ENCODE results near the gene ZDHHC11B.
"Not testable (repeated sequence)": the region's sequence is repeated elsewhere in the genome, so short reads cannot be mapped to it uniquely, and the experiment has no call there.

ZDHHC11B gene

GRCh38 chr5:685262-686171, 99.0 kb downstream of the ZDHHC11B start:
- DNase-seq (ENCODE audit: low read depth): no peak

DNA sequence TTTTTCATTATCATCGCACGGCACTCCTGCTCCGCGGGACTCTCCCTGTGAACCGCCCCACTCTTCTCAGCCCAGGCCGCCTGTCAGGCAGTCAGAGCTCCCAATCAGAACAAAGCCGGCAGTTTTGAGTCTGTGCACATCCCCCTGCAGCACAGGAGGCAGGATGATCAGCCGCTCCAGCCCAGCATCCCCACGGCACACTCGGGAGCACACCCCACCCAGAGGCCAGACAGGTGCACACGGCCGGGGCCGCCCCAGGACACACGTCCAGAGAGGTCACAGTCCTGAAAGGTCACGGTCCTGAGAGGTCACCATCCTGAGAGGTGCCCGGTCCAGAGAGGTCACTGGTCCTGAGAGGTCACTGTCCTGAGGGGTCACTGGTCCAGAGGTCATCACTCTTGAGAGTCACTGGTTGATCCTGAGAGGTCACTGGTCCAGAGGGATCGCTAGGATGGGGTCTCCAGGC, 99.7 kb downstream of the ZDHHC11B start:
- DNase-seq (ENCODE audit: low read depth): no peak

DNA sequence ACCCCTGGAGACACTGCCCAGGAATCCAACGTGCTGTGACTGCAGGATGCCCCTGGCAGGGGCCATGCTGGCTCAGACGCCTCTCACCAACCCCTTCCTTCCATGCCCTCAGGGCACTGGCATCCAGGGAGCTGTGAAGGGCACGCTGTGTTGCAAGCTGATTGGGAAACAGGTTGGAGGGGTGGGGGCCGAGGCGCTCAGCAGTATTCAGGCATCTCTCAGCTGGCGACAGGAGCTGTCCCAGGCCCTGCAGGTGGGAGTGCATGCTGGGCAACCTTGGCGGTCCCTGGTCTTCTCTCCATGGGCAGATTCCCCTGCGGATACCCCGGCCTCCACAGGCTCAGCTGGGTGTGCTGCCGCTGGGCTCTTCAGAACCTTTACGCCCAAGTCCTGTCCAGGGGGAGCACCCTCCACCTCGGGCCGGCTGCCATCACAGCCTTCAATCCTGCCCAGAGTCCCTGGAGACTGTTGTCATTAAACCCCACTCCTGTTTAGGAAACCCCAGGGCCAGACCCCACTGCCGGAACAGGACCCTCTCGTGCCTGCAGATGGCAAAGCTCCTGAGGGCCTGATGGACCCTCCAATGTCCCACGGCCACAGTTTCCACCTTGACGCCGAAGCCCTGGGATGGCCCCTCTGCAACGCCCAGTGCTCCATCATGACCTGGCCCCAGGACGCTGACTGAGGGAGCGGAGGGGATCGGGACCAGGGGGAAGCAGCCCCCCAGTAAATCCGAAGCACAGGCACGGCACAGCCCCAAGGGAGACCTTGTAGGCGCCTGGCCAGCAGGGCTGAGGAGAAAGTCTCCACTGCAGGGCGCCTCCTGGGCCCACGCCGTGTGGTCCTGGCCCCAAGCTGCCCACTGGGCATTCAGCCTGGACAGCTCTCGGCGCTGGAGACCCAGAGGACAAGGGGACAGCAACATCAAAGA, 100.7 kb downstream of the ZDHHC11B start:
- no peak for DNase-seq (ENCODE audit: low read depth)

DNA sequence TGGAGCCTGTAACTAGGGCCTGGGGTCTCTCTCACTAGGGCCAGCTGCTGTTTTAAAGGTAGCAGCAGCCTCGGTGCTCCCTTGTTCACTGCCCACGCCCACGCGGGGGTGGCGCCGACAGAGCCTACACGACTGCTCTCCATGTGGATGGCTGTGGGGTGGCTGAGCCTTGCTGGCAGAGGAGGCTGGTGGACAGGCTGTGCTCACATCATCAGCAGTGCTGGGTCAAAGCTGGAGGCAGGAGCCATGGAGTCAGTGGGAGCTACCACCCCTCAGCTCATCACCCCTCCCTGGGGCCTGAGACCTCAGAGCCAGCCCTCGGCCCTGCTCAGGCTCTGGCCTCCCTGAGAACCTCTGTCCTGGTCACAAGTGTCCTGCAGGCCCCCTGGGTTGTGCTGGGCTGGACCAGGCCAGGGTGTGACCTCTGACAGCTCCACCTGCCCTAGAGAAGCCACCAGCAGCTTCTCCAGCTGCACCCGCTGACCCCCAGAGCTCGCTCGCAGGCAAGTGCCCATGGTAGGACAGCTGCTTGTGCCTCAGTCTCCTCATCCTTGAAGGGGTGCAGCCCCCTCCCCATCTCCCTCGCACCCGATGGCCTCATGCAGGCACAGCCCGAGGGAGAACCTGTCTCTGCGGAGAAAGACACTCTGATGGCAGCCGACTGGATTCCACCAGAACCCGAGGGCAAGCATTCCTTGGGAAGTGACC, 101.7 kb downstream of the ZDHHC11B start:
- DNase-seq (ENCODE audit: low read depth): not testable (repeated sequence)

GRCh38 chr5:682216-682615, 102.3 kb downstream of the ZDHHC11B start:
- not testable (repeated sequence) for DNase-seq (ENCODE audit: low read depth)

DNA sequence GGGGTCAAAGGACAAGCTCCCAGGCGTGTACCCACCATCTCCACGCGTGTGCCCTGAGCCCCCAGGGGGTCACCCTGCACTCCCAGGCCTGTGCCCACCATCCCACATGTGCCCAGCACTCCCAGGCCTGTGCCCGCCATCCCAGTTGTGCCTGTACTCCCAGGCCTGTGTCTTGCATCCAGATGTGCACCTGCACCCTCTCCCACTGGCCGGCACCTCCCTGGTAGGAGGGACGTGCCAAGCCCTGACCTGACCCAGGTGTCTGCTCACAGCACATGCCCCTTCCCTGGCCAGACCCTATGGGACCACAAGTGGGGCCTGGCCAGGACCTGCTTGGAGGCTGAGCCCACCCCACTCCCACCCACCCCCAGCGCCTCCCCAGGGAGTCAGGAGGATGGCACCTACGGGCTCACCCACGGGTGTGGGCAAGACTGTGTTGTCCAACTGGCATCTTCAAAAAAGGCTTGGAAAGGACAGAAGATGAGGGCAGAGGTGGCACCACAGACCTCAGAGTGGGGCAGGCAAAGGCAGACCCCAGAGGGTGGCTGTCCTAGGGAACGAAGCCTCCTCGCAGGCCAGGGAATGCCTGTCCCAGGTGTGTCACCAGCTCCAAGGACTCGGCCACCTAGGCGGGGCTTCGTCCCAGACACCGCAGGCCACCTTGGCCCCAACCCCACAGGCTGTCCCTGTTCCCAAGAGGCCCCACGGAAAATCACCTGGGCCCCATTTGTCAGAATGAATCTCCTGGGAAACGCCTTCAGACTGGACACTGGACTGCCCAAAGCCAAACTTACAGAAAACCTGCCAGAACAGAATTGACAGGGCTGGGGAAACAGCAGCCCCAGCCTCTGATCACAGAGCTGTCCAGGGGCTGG, 103.0 kb downstream of the ZDHHC11B start:
- not testable (repeated sequence) for DNase-seq (ENCODE audit: low read depth)

DNA sequence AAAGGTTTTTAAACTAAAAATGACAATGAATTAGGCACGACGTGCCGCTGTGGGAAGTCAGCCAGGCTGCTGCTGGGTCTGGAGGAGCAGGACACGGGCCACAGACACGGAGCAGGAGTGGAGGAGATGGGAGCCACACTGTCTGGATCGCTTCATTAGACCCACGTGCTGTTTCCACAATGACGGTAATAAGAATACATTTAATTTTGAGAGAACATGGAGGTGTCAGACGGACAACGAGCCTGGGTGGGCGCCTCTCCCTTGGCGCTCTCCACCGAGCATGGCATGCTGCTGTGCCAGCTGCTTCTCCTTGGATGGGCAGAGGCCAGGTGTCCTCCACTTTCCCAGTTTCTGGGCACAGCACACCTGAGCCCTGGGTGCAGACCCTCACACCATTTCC, 103.7 kb downstream of the ZDHHC11B start:
- DNase-seq (ENCODE audit: low read depth): not testable (repeated sequence)

DNA sequence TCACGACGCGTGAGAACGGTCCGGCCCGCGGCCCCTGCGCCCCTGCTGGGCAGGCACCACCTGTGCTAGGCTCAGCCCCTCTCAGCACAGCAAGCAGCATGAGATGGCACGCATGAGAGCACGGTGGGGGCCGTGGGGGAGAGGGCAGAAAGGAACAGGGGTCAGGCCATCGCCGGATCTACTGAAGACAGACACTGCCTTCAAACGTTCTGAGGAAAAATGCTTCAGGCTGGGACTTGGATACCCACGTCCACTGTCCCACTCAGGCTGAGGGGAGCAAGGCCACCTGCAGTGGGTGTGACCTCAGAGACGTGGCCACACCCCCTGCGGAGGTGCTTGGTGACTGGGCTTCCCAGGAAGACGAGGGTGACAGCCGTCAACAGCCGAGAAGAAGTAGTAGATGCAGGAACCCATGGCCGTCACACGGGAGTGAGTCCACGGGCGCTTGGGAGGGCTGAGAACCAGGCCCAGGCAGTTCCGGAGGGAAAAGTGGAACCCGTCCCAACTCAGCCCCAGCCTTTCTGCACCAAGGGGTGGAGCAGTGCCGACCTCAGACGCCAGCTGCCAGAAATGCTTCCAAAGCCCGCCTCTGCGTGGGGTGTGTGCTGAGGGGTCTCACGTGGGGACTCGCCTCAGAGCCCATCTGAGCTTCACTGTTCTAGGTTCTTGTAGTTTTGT, 104.3 kb downstream of the ZDHHC11B start:
- DNase-seq (ENCODE audit: low read depth): not testable (repeated sequence)

GRCh38 chr5:679166-679895, 105.2 kb downstream of the ZDHHC11B start:
- DNase-seq (ENCODE audit: low read depth): not testable (repeated sequence)

GRCh38 chr5:678521-678920, 106.0 kb downstream of the ZDHHC11B start:
- not testable (repeated sequence) for DNase-seq (ENCODE audit: low read depth)

DNA sequence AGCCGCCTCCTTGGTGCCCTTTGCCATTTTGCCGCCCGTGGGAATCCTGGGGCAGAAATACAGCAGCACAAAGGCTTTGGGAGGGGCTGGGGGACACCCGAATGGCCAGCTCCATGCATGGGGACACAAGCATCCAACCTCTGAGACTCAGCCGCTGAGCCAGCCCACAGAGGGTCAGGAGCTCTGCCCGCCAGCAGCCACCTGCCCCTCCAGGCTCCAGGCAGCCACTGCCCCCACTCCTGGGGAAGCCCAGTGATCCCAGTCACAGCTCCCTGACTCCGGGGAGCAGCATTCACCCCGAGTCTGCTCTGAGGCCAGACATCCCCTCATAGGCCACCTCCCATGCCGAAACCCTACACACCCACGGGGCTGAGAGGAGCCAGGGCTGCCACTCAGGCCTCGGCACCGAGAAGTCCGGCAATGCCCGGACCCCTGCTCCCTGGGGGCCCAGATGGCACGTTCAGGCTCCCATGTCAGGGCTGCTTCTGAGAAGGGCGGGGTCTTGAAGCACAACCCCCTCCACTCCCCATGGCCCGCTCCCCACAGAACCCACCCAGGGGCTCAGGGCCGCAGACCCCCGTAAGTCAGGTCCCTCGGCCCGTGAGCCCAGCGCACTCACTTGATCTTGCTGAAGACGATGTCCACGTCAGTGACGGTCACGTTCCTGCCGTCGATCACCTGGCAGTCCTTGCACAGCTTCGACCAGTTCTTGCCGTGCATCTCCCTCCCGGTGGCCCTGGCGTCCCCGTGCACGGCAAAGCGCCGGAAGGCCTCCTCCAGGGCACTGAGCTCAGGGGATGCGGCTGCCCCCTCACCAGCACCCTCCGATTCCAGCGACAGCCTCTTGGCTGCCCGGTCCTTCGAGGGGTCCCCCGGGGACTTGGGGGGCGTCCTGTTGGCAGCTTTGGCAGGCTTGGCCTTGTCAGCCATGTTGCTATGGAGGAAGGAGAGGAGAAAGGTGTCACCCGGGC, 107.1 kb downstream of the ZDHHC11B start:
- DNase-seq (ENCODE audit: low read depth): no peak

GRCh38 chr5:676699-677076, 107.8 kb downstream of the ZDHHC11B start:
- no peak for DNase-seq (ENCODE audit: low read depth)

- no peak for DNase-seq (ENCODE audit: low read depth)
Measured at GRCh38 chr5:675871-676698, 108.4 kb downstream of the ZDHHC11B start.

DNA sequence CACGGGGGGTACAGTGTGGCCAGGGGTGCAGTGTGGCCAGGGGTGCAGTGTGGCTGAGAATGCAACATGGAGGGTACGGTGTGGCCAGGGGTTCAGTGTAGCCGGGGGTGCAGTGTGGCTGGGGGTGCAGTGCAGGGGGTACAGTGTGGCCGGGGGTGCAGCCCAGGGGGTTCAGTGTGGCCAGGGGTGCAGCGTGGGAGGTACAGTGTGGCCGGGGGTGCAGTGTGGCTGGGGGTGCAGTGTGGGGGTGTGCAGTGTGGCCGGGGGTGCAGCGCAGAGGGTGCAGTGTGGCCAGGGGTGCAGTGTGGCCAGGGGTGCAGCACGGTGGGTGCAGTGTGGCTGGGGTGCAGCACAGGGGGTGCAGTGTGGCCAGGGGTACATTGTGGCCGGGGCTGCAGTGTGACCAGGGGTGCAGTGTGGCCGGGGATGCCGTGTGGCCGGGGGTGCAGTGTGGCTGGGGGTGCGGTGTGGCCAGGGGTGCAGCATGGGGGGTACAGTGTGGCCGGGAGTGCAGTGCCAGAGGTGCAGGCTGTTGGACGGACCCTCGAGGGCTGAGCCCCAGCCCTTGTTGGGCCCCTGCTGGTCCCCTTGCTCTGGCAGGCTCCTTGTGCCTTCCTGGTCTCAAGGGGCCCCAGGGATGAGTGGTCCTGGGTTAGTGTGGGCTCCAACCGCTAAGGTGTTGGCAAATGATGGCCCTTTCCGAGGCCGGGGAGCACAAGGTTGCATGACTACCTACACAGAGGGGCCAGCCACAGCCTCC, 109.2 kb downstream of the ZDHHC11B start:
- no peak for DNase-seq (ENCODE audit: low read depth)

- DNase-seq (ENCODE audit: low read depth): no peak
Measured at GRCh38 chr5:674630-675011, 109.9 kb downstream of the ZDHHC11B start.

DNA sequence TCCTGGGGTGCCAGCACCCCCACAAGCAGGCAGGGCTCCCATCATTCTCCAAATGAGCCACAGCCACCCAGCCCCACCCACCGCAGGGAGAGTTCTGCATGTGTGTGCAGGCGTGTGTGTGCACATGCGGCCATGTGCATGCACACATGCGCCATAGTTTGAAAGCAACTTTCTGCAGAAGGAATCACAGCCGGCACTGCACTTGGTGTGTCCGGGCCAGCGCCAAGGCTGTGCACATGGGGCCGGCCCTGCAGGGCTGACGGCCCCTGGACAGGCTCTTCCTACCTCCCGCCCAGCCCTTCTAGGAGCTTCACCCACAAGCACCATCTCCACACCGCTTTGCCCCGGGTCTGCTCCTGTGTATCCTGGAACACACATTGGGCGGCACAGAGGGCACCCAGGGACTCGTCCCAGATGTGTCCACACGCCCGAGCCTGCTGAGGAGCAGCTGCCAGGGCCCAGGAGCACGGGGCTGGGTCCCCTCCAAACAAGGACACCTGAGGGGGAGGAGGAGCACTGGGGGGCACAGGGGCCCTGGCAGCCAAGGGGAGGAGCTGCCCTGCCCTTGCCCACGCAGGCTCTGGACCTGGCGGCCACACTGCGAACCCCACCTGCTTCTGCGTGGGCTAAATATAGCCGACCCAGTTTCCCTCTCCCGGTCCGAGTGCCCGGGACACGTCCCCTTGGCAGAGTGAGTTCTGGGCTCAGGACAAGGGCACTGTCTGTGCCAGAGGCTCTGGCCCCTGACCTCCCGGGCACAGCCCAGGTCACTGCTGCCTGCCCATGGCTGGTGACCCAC, 110.5 kb downstream of the ZDHHC11B start:
- DNase-seq (ENCODE audit: low read depth): no peak
